ENCODE measurements around the gene UACA.

Gene UACA

DNA sequence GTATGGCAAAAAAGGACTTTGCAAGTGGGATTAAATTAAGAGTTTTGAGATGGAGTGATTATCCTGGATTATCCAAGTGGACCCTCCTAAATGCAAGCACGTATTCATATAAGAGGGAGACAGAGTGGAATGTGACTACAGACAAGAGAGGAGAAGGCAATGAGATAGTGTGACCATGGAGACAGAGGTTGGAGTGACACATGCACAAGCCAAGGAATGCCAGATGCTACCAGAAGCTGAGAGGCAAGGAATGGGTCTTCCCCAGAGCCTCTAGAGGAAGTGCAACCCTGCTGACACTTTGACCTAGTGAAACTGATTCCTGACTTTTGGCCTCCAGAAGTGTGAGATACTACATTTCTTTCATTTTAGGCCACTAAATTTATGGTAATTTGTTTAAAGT lies 117.2 kb downstream of the UACA start:
- TF ChIP-seq CTCF (IDR thresholded peaks at IDR 0.05; ENCODE audit: low read depth, low read length) = no peak
- no peak overlapping the region for H3K4me3 ChIP-seq (ENCODE audit: low read depth, low read length)

DNA sequence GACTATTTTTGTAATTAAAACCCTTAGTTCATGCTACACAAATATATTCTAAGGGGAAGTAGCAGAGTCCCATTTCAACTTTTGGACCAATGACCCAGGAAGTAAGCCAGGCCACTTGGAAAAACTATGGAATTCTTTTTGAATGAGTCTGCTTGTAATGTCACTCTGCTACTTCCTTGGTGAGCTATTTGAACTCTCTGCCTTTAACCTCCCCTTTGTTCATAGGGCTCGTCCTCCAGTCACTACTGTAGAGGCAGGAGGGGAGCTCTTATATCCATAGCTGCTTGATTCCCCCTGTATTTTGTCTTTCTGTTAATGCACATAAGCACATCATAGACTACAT lies 119.6 kb downstream of the UACA start:
- no peak for TF ChIP-seq CTCF (IDR thresholded peaks at IDR 0.05; ENCODE audit: low read depth, low read length)

DNA sequence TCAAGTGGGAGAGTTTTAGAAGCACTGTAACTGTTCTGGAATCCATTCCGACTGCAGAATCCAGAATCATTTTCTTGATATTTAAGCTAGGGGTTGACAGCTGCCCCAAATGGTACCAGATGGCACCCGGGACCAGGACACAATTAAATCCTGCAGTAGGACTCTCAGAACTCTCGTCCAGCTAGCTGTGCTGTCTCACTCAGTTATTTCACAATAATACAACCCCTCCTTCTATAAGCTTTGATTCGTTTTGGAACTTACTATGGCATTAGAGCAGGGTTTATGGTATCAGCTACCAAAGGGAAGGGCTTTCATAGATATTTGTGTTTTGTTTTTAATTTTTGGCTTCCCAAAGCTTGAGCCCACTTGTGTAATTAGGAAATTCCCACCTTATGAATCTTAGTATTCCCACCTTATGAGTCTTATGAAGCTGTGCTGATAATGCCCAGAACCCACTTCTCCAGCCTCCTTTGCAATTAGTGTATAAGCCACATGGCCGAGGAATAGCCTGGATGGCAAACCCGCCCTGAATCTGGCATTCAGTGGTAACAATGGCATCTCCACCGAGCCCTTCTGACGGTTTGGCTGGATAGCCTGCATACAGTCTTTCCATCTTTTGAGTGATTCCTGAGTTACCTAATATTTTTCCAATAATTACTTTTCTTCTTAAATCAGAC lies 120.1 kb downstream of the UACA start:
- H3K4me3 ChIP-seq (ENCODE audit: low read depth, low read length) = no peak overlapping the region

More for the DNA sequence above, 119.6 kb downstream of the UACA start:
- H3K4me3 ChIP-seq (ENCODE audit: low read depth, low read length) = no peak overlapping the region

DNA sequence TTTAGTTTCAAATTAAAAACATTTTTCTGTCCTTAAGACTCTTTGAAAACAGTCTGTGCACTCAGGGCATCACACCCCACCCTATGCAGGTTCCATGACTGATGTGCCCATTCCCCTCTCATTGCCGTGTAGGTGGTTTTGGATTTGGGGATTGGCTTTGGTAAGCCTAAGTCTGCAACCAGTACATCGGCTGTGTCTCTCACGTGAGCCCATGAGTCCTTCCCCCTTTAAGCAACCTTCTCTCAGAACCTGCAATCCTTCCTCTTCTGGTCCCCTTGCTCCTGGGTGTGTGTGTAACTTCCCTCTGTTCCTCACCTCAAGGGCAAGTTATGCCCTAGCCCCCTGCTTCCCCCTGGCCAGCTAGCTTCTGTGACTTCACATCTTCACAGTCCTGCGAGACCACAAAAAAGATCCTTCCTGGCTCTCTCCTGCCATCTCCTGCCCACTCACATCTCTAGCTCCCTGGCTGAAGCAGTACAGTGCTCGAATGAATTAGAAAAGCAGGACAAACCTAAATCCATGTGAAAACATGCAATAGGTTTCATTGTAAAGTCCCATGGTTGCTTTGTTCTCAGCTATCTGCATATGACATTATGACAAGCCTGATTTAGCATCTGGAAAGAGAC lies 126.7 kb downstream of the UACA start:
- no peak overlapping the region for H3K4me3 ChIP-seq (ENCODE audit: low read depth, low read length)
- TF ChIP-seq CTCF (IDR thresholded peaks at IDR 0.05; ENCODE audit: low read depth, low read length) = no peak

More for the DNA sequence above, 120.1 kb downstream of the UACA start:
- no peak for TF ChIP-seq CTCF (IDR thresholded peaks at IDR 0.05; ENCODE audit: low read depth, low read length)

- no peak overlapping the region for H3K4me3 ChIP-seq (ENCODE audit: low read depth, low read length)
- no peak for TF ChIP-seq CTCF (IDR thresholded peaks at IDR 0.05; ENCODE audit: low read depth, low read length)
These were observed 127.5 kb downstream of the UACA start for GRCh38 chr15:70635895-70636294.

- no peak for TF ChIP-seq CTCF (IDR thresholded peaks at IDR 0.05; ENCODE audit: low read depth, low read length)
- H3K4me3 ChIP-seq (ENCODE audit: low read depth, low read length) = no peak overlapping the region
These were observed 129.4 kb downstream of the UACA start for GRCh38 chr15:70633991-70634390.

DNA sequence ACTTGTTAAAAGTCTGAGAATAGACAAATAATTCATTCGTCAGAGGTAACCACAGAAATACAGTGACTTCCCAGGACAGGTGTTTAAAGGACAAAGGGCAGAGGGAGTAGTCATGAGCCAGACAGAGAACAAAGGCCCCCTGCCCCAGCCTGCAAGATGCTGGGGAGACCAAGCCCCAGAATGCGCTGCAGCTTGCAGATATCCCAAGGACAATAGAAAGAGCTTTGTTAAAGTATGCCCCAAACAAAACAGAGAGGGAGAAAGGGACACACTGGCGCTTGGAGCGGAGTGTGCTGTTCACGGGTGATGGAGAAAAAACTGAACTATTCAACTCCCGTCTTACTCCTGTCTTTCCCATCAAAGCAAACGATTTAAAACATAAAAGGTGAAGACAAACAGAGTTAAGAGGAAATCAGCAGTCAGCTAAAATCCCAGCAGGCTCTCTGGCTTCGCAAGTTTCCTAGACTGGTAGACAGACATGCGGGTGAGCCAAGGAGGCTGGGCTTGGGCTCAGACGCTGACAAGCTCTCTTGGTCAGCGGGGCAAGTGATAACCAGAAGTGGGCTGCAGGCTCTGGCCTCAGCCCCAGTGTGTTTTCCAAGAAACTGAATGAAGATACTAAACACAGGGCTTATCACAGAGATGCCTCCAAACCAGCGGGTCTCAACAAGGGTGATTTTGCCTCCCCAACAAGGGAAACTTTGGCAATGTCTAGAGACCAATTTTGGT lies 130.1 kb downstream of the UACA start:
- TF ChIP-seq CTCF (IDR thresholded peaks at IDR 0.05; ENCODE audit: low read depth, low read length) = no peak
- H3K4me3 ChIP-seq (ENCODE audit: low read depth, low read length) = no peak overlapping the region
